SU-DHL-6 (cell line): ENCODE measurements around the gene ZBTB8B.

Source experiments
- CTCF ChIP-seq: fragments of 200-600 bp; sonication (generic); IDR thresholded peaks from one replicate; pipeline ENCODE4 v1.5.1; 2017; ENCODE audit warnings: antibody characterized with exemption, mild to moderate bottlenecking, low read length, moderate library complexity; ENCODE audit not compliant: insufficient read depth, poor library complexity, severe bottlenecking
- EZH2phosphoT487 ChIP-seq: fragments of 200-600 bp; sonication (generic), shearing (Covaris generic); conservative IDR thresholded peaks from 2 replicates; pipeline ENCODE4 v1.6.1; 2018; ENCODE audit warnings: mild to moderate bottlenecking, antibody characterized with exemption, low read length, moderate library complexity, mixed read lengths

- no peak for TF ChIP-seq CTCF
- TF ChIP-seq EZH2phosphoT487 = no peak
Measured at GRCh38 chr1:32500387-32501209, 35.7 kb downstream of the ZBTB8B start.
